22Rv1 (cell line): Measurements from ENCODE around the gene TYMS.

Experiments
- ZFX ChIP-seq: fragments of 450-650 bp; IDR thresholded peaks from 2 replicates; pipeline ENCODE4 v1.6.1; 2017; ENCODE audit warnings: antibody characterized with exemption, borderline replicate concordance
- TF ChIP-seq, protein P1 (sequence below): fragments of 450-650 bp; IDR thresholded peaks from 2 replicates; pipeline ENCODE4 v1.5.1; 2017; ENCODE audit warnings: mild to moderate bottlenecking

- TF ChIP-seq, protein P1, sequence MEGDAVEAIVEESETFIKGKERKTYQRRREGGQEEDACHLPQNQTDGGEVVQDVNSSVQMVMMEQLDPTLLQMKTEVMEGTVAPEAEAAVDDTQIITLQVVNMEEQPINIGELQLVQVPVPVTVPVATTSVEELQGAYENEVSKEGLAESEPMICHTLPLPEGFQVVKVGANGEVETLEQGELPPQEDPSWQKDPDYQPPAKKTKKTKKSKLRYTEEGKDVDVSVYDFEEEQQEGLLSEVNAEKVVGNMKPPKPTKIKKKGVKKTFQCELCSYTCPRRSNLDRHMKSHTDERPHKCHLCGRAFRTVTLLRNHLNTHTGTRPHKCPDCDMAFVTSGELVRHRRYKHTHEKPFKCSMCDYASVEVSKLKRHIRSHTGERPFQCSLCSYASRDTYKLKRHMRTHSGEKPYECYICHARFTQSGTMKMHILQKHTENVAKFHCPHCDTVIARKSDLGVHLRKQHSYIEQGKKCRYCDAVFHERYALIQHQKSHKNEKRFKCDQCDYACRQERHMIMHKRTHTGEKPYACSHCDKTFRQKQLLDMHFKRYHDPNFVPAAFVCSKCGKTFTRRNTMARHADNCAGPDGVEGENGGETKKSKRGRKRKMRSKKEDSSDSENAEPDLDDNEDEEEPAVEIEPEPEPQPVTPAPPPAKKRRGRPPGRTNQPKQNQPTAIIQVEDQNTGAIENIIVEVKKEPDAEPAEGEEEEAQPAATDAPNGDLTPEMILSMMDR: no peak
- TF ChIP-seq ZFX: no peak
Measured at GRCh38 chr18:668260-668659, 10.8 kb downstream of the TYMS start.
